ENCODE results near the gene ACVR2A. TPM values are rescaled to one million over a fixed set of nuclear protein-coding genes. Genes with fewer than 3 reads are reported as not detected.

ACVR2A gene
- total and polyA plus RNA-seq, 9 of the 15 experiments (the other 6 are each of a cell fraction or from before 2014, with no cell fraction given) = 1.2 to 3.9 (median 2.4) TPM

- in situ Hi-C loops (cut with MboI) (no loop called here), intact Hi-C loops (cut with micrococcal nuclease) (no loop called here)
- Histone ChIP-seq H3K9ac (ENCODE audit: insufficient read depth in 1 of 2, low read depth in 2 of 2, low read length in 2 of 2) (no peak overlapping the region), H3K9me3 (replicated peaks; ENCODE audit: control insufficient read depth, insufficient read depth, low read depth, low read length) (no peaks in the 10 kb centered on the region), H3K9me1 (ENCODE audit: control insufficient read depth, insufficient read depth, low read length) (no peaks in the 10 kb centered on the region), H3K27ac (ENCODE audit: extremely low read depth, low read depth, low read length) (no peak overlapping the region), H3K4me3 (no peak overlapping the region), H4K20me1 (replicated peaks; ENCODE audit: control insufficient read depth, insufficient read depth, low read length) (no peaks in the 10 kb centered on the region), H3K27me3 (ENCODE audit: control insufficient read depth in 2 of 2, insufficient read depth in 2 of 2, low read length in 2 of 2) (no peaks in the 10 kb centered on the region), H3K79me2 (ENCODE audit: control insufficient read depth, insufficient read depth, low read length) (no peaks in the 10 kb centered on the region), H3K4me1 (replicated peaks in 1 of 2; ENCODE audit: control insufficient read depth in 2 of 2, insufficient read depth in 2 of 2, low read length in 2 of 2) (peaks cover 0 to 2% of the 10 kb centered on the region in 2 experiments; a peak in 1 of 5 replicates), H3K4me2 (ENCODE audit: insufficient read depth, low read length) (no peak overlapping the region), H3K36me3 (ENCODE audit: control insufficient read depth, insufficient read depth, low read length) (no peaks in the 10 kb centered on the region), H2AFZ (ENCODE audit: low read depth, low read length) (no peak overlapping the region)
- ChIA-PET CTCF (ENCODE audit: low intra/inter-chr PET ratio) (no interaction called here), POLR2A (no interaction called here)
- BruUV-seq (replicated peaks) = no TSS peak
- peak in 2 of 4 experiments; percentile 7 to 16 for DNase-seq (ENCODE audit: extremely low read depth in 1 of 4, low spot score in 3 of 4)
- peak; percentile 65 for ATAC-seq
- WGBS (ENCODE audit: insufficient coverage, low coverage, missing lambda C conversion rate) = 1% methylated on average over 4 of the region's 4 CpGs
- TF ChIP-seq ATF1 (CRISPR knock-in tag; IDR thresholded peaks at IDR 0.05) (no peak), ATF1 (tag; IDR thresholded peaks at IDR 0.05) (no peak), ZBTB9 (CRISPR knock-in tag; IDR thresholded peaks at IDR 0.05) (peak; percentile 44; the same call in 1 of the 2 replicates), SPI1 (IDR thresholded peaks at IDR 0.05; ENCODE audit: borderline replicate concordance, low read depth, low read length) (no peak), CBFA2T3 (IDR thresholded peaks at IDR 0.05) (peak; percentile 27; the same call in 1 of the 2 replicates), CBFA2T2 (conservative IDR thresholded peaks at IDR 0.05) (0 out of 2 replicates have a peak, but pooled peaks have one; percentile 9)
- no peak for FAIRE-seq
Measured at GRCh38 chr2:147808520-147808919, 36.3 kb upstream of the ACVR2A start.
